ENCODE results near the gene GPR157. TPM values are rescaled to one million over a fixed set of nuclear protein-coding genes. Genes with fewer than 3 reads are reported as not detected.
"Not testable (repeated sequence)": the region's sequence is repeated elsewhere in the genome, so short reads cannot be mapped to it uniquely, and the experiment has no call there.

The GPR157 gene
- polyA plus RNA-seq, 4 donors: 1.3 to 2.2 (median 1.7) TPM

GRCh38 chr1:9149151-9149550 lies 20.2 kb upstream of the GPR157 start:
- DNase-seq (ENCODE audit: low read depth in 4 of 4, low spot score in 3 of 4): no peak

- no peak for DNase-seq (ENCODE audit: low read depth in 4 of 4, low spot score in 3 of 4)
These were observed 17.3 kb upstream of the GPR157 start for GRCh38 chr1:9146156-9146555.

- DNase-seq (ENCODE audit: low read depth in 4 of 4, low spot score in 3 of 4): no peak
These were observed 16.8 kb upstream of the GPR157 start for GRCh38 chr1:9145714-9146113.

- DNase-seq (ENCODE audit: low read depth in 4 of 4, low spot score in 3 of 4): no peak
These were observed 16.2 kb upstream of the GPR157 start for GRCh38 chr1:9145021-9145668.

- not testable (repeated sequence) for DNase-seq (ENCODE audit: low read depth in 4 of 4, low spot score in 3 of 4)
These were observed 15.6 kb upstream of the GPR157 start for GRCh38 chr1:9144494-9144893.

- no peak for DNase-seq (ENCODE audit: low read depth in 4 of 4, low spot score in 3 of 4)
These were observed 14.3 kb upstream of the GPR157 start for GRCh38 chr1:9143250-9143649.

GRCh38 chr1:9139930-9140329 lies 11.0 kb upstream of the GPR157 start:
- DNase-seq (ENCODE audit: low read depth in 4 of 4, low spot score in 3 of 4): no peak

GRCh38 chr1:9136932-9137331 lies 8.0 kb upstream of the GPR157 start:
- DNase-seq (ENCODE audit: low read depth in 4 of 4, low spot score in 3 of 4): no peak

GRCh38 chr1:9135073-9135836 lies 6.4 kb upstream of the GPR157 start:
- no peak for DNase-seq (ENCODE audit: low read depth in 4 of 4, low spot score in 3 of 4)

- DNase-seq (ENCODE audit: low read depth in 4 of 4, low spot score in 3 of 4): no peak
These were observed 5.1 kb upstream of the GPR157 start for GRCh38 chr1:9133870-9134585.

GRCh38 chr1:9129266-9130041 lies 552 bp upstream of the GPR157 start:
- peak in 1 of 4 donors; percentile 35 for DNase-seq (ENCODE audit: low read depth in 4 of 4, low spot score in 3 of 4)

- DNase-seq (ENCODE audit: low read depth in 4 of 4, low spot score in 3 of 4): no peak
These were observed 759 bp downstream of the GPR157 start for GRCh38 chr1:9128166-9128519.

- DNase-seq (ENCODE audit: low read depth in 4 of 4, low spot score in 3 of 4): no peak
These were observed 1.3 kb downstream of the GPR157 start for GRCh38 chr1:9127395-9128165.

GRCh38 chr1:9126511-9126910 lies 2.4 kb downstream of the GPR157 start:
- no peak for DNase-seq (ENCODE audit: low read depth in 4 of 4, low spot score in 3 of 4)

GRCh38 chr1:9125847-9126246 lies 3.1 kb downstream of the GPR157 start:
- DNase-seq (ENCODE audit: low read depth in 4 of 4, low spot score in 3 of 4): not testable (repeated sequence)

GRCh38 chr1:9125325-9125724 lies 3.6 kb downstream of the GPR157 start:
- DNase-seq (ENCODE audit: low read depth in 4 of 4, low spot score in 3 of 4): no peak

GRCh38 chr1:9124389-9124788 lies 4.5 kb downstream of the GPR157 start:
- DNase-seq (ENCODE audit: low read depth in 4 of 4, low spot score in 3 of 4): not testable (repeated sequence)

GRCh38 chr1:9123665-9124064 lies 5.2 kb downstream of the GPR157 start:
- DNase-seq (ENCODE audit: low read depth in 4 of 4, low spot score in 3 of 4): not testable (repeated sequence)

- no peak for DNase-seq (ENCODE audit: low read depth in 4 of 4, low spot score in 3 of 4)
These were observed 7.1 kb downstream of the GPR157 start for GRCh38 chr1:9121496-9122409.

Measured in right renal pelvis (tissue), 4 donors.